Measurements from ENCODE around the gene TXNDC16.

DNA sequence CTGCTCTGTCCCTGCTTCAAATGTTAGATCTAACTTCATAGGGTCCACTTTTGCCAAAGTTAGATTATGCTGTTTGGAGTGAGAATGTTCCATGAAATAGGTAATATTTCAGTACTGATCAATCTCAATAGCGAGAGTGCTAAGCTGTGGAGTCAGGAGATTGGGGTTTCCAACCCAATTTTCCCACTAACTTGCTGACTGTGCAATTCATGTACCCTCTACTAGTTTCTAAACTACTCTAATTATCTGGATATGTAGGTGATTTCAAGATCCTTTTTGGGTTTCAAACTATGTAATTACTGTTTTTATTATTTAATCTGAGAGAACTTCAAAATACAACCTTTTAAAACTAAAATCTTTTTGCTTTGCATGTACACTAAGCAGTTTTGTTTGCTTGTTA, 46.3 kb upstream of the TXNDC16 start:
- no peak for TF ChIP-seq POLR2A (IDR thresholded peaks at IDR 0.05)
- TF ChIP-seq, protein P1, sequence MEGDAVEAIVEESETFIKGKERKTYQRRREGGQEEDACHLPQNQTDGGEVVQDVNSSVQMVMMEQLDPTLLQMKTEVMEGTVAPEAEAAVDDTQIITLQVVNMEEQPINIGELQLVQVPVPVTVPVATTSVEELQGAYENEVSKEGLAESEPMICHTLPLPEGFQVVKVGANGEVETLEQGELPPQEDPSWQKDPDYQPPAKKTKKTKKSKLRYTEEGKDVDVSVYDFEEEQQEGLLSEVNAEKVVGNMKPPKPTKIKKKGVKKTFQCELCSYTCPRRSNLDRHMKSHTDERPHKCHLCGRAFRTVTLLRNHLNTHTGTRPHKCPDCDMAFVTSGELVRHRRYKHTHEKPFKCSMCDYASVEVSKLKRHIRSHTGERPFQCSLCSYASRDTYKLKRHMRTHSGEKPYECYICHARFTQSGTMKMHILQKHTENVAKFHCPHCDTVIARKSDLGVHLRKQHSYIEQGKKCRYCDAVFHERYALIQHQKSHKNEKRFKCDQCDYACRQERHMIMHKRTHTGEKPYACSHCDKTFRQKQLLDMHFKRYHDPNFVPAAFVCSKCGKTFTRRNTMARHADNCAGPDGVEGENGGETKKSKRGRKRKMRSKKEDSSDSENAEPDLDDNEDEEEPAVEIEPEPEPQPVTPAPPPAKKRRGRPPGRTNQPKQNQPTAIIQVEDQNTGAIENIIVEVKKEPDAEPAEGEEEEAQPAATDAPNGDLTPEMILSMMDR (IDR thresholded peaks at IDR 0.05): no peak
